GM12873 (cell line): ENCODE results near the gene GNAS.

Experiments
- TF ChIP-seq, protein P1 (sequence below): IDR thresholded peaks from 2 replicates; pipeline ENCODE4 v1.5.1; 2012; ENCODE audit warnings: low read depth, mild to moderate bottlenecking, moderate library complexity, low read length, control low read depth; ENCODE audit not compliant: insufficient read depth; ENCODE audit errors: missing control alignments

Gene GNAS

GRCh38 chr20:58884966-58885365 is 32.5 kb downstream of the GNAS start:
- TF ChIP-seq, protein P1, sequence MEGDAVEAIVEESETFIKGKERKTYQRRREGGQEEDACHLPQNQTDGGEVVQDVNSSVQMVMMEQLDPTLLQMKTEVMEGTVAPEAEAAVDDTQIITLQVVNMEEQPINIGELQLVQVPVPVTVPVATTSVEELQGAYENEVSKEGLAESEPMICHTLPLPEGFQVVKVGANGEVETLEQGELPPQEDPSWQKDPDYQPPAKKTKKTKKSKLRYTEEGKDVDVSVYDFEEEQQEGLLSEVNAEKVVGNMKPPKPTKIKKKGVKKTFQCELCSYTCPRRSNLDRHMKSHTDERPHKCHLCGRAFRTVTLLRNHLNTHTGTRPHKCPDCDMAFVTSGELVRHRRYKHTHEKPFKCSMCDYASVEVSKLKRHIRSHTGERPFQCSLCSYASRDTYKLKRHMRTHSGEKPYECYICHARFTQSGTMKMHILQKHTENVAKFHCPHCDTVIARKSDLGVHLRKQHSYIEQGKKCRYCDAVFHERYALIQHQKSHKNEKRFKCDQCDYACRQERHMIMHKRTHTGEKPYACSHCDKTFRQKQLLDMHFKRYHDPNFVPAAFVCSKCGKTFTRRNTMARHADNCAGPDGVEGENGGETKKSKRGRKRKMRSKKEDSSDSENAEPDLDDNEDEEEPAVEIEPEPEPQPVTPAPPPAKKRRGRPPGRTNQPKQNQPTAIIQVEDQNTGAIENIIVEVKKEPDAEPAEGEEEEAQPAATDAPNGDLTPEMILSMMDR: no peak

DNA sequence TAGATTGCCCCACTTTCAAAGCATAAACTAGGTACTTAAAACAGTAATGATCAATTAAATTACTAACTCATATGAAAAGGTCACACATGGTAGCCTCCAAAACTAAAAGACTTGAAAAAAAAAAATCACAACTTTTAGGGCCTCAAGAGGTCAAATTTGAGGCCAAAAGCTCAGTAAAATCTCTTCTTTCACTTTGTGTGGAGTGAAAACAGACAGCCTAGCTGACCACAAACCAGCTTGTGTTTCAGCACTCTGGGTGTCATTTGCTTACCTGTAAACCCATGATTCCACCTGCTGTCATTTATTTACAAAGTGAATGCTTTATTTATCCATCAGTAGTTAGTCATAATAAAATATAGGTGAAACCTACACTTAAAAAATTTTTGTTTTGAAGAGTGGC is 34.0 kb downstream of the GNAS start:
- TF ChIP-seq, protein P1: no peak

DNA sequence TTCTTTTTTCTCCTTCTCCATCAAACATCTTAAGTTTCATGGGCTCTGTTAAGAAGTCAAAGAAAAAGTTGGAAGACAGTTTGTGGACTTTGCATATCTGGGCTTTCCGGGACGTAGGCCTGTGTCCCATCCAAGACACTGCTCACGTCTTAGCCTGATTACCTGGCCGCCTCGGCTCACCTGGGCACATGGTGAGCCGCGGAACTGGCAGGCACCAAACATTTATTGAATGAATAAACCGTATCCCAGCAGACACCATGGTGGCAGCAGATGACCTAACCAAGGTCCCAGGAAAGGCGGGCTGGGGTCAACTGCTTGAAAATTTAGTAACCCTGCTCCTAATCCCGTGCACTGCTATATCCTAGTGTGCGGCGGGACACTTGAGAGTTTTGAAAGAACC is 35.6 kb downstream of the GNAS start:
- TF ChIP-seq, protein P1: no peak

- TF ChIP-seq, protein P1: no peak
Measured at GRCh38 chr20:58888521-58889333, 36.2 kb downstream of the GNAS start.

GRCh38 chr20:58889334-58889760 is 36.8 kb downstream of the GNAS start:
- TF ChIP-seq, protein P1: no peak

DNA sequence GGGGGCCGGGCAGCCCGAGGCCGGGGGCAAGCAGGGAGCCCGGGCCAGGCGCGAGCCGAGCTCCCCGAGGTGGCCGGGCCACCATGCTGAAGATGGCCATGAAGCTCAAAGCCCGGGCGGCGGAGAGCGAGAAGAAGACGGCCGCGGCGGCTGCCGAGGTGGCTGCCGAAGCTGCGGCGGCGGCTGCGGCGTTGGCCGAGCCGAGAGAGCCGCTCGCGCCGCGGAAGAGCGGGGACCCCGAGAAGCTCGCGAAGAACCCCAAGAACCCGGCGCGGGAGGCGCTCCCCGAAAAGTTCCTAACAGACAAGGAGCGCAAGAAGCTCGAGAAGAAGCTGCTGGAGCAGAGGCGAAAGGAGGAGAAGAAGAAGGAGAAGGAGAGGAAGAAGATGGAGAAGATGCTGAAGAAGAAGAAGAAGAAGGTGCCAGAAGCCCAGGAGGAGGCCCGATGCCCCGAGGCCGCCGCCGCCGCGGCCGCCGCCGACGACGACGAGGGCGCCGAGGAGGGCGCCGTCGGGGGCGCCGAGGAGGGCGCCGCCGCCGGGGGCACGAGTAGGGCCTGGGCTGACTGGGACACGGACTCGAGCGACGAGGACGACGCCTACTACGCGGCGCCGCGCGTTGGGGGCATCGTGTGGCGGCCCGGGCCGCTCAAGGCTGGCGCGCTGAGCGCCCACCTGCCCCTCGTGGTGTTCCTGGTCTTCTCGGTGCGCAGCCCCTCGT is 37.4 kb downstream of the GNAS start:
- TF ChIP-seq, protein P1: no peak

DNA sequence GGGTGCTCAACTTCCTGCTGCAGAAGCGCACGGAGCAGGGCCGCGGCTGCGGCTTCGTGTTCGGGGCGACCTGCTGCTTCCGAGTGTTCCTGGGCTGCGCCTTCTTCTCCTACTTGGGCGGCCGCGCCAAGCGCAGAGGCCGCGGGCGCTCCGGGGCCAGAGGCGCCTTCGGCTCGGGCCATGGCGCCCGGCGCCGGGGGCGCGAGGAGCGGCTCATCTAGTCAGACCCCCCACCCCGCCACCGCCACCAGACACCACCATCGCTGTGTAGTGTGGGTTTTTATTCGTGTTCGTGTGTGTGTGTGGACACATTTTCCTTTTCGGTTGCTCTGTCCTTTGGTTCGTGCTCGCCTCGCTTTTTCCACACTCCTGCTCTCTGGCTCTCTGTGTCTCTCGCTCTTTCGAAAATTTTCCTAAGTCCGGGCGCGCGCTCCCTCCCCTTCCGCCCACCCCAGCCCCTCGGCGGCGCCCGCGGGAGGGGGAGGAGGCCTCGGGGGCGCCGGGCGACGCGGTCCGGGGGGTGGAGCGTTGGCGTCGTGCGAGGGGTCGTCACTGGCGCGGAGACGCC is 38.1 kb downstream of the GNAS start:
- TF ChIP-seq, protein P1: no peak
